Activated CD4-positive, alpha-beta T cell treated with anti-CD3 and anti-CD28 coated beads, Interleukin-2, amount 50 U/mL, for 4 hours (primary cell): ENCODE measurements around the gene KRT8.
"Not testable (repeated sequence)": the region's sequence is repeated elsewhere in the genome, so short reads cannot be mapped to it uniquely, and the experiment has no call there.

Experiments
- DNase-seq, 2 experiments: peaks; one replicate each; pipeline ENCODE4 v3.0.0-alpha.2; 2020

The KRT8 gene

DNA sequence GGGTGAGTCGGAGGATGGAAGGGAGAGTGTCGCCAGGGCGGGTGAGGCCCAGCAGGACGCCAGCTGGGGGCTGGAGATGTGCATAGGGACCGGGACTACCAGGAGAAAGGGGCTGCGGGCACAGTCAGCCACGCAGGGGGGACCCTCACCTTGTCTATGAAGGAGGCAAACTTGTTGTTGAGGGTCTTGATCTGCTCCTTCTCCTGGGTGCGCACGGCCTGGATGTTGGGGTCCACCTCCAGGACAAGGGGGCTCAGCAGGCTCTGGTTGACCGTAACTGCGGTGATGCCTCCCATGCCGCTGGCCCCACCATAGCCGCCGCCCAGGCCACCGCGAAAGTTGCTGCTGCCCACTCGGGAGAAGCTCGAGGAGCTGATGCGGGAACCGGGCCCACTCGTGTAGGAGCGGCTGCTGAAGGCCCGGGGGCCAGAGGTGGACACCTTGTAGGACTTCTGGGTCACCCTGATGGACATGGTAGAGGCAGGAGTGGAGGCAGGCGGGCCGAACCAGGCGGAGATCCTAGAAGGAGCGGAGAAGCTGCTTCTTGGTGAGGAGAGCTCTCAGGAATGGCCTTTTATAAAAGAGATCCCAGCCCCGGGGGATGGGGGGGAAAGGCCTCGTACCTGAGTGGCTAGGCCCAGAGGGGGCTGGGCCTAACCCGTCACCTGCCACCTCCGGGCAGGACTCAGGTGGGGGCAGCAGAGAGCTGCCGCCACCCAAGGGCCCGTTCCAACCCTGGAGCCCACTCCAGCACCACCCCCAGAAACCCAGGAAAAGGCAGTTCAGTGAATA is at the start of gene KRT8:
KRT8 (minus strand) TSS at position 568 of the 792 bp plus-strand sequence; CDS start at position 473, 95 bp downstream.
- DNase-seq = not testable (repeated sequence)

DNA sequence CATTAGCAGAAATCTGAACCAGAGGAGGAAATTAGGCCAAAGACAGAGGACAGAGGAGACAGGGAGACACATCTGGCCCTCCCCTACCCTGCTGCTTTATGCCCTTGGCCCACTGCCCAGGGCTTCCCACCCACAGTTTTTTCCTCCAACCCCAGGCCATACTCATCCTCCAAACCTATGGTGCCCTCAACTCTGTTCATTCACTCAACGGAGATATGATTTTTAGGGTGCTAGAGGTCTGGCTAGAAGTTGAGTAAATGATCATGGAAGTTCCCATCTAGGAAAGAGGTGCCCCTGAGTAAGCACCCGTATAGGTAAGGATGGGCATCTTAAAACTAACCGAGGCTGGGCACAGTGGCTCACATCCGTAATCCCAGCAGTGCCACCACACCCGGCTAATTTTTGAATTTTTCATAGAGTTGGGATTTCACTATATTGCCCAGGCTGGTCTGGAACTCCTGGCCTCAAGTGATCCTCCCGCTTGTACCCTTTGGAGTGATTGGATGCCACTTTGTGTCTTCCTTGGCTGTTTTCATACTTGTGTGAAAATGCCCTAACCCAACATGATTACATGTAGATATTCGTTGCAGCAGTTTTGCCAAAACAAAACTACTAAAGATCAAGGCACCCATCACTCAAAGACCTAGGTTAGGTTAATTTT is 48.4 kb upstream of the KRT8 start:
- no peak for DNase-seq

DNA sequence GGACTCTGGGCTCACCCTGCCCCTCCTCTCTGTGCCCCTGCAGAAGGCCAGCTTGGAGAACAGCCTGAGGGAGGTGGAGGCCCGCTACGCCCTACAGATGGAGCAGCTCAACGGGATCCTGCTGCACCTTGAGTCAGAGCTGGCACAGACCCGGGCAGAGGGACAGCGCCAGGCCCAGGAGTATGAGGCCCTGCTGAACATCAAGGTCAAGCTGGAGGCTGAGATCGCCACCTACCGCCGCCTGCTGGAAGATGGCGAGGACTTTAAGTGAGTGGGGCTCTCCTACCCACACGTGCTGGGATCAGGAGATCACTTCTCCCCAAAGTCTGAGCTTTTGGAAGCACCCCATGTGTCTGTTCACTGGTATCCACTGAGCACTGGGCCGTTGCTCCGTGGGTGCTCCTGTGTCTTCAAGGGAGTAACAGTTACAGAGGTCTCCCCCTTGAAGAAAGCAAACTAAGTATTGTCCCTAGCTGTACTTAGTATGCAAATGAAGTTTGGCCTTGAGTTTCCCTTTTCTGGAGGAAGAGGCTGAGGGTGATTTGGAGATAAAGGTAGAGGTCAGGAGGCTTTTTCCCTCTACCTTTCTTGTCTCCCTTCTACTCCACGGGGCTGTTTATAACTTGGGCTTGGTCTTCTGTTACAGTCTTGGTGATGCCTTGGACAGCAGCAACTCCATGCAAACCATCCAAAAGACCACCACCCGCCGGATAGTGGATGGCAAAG is 47.4 kb upstream of the KRT8 start:
- no peak for DNase-seq

DNA sequence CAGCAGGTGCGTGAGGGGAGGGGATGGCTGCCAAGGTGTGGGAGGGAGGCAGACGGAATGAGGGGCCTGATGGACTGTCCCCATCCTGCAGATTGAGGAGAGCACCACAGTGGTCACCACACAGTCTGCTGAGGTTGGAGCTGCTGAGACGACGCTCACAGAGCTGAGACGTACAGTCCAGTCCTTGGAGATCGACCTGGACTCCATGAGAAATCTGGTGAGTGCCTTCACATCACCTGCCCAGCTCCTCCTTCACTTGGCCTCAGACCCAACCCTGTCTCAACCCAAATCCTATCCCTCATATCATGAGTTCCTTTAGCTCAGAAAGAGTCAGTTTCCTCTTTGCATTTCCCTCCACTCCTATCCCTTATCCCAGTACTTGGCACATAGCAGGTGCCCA is 46.8 kb upstream of the KRT8 start:
- DNase-seq = no peak

DNA sequence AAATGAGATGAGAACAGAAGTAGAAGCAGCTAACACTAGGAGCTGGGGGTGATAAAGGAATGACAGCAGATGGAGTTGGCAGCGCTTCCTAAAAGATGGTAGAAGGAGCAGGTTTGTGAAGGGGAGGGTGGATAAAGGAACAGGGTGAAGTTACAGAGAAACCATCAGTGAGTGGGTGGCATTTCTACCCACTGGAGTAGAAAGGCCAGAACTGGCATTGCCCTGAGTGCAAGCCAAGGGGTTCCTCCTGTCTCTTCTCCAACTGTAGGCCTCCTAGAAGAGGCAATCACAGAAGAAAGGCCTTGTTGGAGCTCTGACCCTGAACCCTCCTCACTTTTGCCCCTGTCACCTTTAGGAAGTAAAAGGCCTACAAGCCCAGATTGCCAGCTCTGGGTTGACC is 46.2 kb upstream of the KRT8 start:
- no peak for DNase-seq

DNA sequence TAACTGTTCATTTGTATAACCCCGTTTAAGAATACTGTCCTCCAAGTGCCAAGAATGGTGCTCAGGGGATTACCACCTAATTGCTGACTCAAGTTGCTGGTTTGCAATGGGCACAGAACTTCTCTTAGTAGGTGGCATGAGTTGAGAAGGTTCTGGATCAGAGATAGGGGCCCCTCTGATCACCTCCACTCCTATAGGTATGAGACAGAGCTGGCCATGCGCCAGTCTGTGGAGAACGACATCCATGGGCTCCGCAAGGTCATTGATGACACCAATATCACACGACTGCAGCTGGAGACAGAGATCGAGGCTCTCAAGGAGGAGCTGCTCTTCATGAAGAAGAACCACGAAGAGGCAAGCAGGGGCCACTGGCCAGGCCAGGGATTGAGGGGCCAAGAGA is 45.7 kb upstream of the KRT8 start:
- DNase-seq = no peak

DNA sequence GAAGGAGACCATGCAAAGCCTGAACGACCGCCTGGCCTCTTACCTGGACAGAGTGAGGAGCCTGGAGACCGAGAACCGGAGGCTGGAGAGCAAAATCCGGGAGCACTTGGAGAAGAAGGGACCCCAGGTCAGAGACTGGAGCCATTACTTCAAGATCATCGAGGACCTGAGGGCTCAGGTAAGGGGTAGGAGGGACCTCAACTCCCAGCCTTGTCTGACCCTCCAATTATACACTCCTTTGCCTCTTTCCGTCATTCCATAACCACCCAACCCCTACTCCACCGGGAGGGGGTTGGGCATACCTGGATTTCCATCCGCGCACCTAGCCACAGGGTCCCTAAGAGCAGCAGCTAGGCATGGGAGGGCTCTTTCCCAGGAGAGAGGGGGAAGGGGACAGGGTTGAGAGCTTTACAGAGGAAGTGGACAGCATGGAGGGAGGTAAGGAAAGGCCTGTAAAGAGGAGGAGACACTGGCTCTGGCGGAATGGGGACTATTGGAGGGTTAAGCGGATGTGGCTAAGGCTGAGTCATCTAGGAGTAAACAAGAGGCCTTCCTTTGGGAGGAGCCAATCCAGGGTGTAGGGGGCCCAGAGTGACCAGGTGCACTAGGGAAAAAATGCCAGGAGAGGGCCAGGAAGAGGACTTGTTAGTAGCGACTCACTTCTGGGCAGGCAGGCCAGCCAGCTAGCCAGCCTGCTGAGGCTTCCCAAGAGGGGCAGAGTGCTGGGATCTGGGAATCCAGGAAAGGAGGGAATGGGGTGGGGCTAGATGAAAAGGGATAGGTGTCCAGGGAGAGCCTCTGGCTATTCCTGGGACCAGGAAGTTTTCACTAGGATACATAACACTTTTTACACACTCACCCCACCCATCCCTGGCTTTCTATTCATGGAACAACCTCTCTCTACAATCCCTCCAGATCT is 44.8 kb upstream of the KRT8 start:
- DNase-seq = no peak

DNA sequence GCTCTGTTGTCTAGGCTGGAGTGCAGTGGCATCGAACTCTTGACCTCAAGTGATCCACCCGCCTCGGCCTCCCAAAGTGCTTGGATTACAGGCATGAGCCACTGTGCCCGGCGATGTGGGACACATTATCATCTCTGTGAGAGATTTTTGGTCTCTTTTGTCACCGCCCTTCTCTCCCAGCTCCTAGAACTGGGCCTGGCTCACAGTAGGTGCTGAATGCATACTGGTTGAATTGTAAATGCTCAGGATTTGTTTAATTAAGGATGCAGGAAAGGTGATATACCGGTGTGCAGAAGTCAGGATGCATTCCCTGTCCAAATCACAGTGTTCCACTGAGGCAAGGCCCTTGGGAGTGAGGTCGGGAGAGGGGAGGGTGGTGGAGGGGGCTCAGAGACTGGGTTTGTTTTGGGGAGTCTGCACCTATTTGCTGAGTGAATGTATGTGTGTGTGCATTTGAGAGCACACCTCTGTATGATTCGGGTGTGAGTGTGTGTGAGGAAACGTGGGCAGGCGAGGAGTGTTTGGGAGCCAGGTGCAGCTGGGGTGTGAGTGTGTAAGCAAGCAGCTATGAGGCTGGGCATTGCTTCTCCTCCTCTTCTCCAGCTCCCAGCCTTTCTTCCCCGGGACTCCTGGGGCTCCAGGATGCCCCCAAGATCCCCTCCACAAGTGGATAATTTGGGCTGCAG is 43.0 kb upstream of the KRT8 start:
- no peak for DNase-seq

DNA sequence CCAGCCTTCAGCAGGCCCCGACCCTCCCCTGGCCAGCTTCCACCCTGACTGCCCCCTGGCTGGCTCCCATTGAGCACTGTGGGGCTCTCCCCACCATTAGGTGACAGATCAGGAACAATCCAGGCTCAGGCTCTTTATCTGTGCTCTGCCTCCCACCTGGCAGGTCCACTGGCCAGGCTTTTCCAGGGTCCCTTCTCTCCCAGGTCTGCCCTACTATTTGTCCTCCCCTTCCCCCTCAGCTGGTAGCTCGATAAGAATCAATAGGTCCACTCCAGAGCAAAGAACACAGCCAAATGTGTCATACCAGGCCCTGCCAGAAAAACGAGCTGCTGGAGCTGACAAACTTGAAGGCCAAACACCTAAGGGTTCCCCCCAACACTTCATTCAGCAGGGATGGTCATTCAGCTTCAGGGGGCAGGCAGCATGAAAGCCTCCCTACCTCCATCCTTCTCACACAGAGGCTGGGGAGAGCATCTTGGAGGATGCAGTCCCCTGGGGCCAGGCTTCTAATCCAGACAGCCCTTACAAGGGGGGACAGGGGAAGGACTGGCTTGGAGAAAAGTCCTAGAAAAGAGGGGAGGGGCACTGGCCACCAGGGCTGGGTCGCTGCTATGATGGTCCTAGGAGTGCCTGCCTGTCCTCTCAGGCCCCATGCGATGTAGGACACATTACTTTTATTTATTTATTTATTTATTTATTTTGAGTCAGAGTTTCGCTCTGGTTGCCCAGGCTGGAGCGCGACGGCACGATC is 42.1 kb upstream of the KRT8 start:
- no peak for DNase-seq

DNA sequence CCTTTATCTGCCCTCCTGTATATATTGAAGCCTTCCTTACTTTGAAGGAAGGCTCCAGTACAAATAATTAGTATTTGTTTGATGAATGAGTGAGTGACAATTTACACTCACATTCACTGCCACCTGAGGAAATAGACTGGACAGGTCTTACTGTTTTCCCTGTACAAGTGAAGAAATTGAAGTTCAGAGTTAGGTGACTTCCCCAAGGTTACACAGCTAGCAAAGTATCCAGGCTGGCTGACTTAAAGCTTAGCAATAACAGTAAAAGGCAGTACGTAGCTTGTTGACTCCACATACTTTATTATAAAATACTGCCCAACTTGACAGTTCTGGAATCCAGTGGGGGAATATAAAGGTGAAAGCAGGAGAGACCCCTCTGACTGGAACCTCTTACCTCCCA is 41.5 kb upstream of the KRT8 start:
- no peak for DNase-seq

DNA sequence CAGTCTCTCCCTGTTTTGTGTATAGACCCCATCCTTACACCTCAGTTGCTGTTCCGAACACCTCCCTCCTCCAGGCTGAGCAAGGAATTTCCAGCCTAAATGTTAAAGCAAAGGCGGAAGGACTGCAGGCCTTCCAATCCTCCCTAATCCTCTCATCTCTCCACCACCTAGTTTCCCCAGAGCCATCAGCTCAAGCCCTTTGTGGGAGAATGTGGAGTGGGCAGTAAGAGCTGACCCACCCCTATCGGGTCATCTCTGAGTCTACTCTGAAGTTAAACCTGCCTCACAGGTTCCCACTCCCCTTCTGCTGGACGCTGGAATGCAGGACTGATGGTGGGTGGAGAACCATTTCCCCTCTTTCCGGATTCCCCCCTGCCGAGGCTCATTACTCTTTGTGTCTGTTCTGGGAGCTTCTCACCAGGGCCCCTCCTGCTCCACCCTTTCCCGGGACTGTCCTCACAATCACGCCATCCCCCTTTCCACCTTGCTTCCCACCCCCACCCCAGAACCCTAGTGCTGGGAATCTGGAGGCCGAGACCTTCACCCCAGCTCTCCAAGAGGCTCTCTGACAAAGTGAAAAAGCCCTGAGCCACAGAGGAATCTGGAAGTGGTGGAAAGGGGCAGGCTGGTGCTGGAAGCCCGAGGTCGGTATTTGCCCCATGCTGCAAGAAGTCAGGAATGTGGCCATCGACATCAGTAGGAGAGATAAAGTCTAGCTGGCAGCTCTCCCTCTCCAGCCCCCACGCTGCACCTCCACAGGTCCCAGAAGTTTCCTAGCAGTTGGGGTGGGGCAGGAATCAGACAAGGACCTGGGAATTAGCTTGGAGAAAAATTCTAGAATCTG is 40.7 kb upstream of the KRT8 start:
- DNase-seq = no peak

DNA sequence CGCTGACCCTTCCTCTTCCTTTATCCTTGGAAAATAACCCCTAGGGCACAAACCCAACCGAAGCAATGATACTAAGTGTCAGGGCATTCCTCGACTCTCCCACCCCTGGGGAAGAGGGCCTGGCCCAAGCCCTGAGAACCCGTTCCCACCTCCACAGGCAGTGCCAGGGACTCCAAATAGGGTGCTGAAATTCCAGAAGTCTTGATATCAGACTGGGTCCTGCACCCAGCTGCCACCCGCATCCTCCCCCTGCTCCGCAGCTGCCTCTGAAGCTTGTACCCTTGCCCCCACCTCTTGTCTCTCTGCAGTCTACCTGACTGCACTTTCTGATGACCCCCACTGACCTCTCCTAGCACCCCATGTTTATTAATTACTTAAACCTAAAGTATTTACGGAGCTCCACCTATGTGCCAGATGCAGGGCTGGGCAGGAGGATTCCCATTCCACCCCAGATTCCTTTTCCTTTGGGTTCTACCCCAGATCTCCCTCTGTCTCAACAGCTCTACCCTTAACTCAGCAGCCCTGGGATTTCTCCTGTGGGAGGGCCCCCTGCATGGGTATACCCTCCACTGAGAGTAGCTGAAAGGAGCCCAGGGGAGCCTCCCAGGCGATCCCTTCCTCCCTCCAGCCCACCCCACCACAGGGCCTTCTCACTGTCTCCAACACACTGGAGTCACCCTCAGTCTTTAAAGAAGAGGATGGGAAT is 40.0 kb upstream of the KRT8 start:
- no peak for DNase-seq

DNA sequence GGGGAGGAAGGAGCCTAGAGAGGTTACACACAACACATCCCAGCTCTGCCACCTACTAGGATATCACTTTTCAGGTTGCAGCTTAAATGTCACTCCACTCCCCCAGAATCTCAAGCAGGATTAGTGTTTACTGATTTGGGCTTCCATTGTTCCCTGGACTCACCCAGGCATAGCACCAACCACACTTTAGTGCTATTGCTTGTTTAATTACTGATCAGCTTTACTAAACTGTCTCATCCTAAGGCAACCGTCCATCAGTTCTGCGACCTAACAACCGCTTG is 38.0 kb upstream of the KRT8 start:
- DNase-seq = no peak

DNA sequence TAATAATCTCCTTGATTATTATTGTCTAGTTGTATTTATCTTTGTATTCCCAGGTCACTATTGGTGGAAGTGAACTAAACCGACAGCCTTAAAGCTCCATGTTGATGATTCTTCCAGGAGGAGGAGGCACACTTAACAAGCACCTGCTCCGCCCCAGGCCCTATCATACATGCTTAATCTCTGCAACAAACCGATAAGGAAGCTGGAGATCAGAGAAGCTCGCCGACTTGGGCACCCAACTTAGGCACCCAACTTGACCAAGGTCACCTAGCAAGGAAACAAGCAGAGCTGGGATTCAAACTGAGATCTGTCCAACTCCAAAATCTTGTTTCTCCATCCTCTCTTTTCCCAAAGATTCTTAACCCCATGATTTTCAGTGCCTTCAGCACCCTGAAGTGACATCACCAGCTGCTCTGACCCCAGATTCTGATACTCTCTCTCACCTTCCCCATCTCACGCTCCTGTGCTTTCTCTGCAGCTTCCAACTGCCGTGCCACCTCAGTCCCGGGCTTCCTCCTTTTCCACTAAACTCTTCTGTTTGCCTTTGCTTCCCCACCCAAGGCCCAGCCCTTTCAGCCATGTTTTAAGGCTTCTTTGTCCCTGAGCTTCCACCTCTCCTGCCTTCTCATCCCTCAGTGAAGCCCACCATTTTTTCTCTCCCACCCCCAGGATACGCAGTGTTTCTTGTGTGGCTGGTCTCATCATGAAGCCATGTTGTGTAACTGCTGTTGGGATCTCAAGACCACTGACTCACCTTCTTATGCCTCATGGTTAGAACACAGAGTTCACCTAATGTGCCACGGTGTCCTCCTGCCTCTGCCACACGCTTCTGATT is 37.4 kb upstream of the KRT8 start:
- DNase-seq = no peak

DNA sequence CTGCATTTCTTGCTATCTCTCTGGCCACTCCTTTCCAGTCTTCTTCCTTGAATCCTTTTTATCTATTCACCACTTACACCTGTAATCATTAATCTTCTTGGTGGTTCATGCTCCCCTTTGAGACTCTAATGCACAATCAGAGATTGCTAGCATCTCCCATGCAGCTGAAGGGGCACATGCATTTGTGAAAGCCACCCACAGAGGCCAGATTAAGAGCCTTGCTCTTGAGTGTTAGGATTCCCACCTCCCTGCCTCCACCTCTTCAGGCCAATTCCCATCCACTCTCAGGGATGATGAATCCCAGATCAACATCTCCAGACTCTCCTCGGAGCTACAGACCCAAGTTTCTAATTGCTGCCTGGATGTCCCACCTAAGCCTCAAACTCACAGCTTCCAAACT is 24.7 kb upstream of the KRT8 start:
- DNase-seq = no peak

DNA sequence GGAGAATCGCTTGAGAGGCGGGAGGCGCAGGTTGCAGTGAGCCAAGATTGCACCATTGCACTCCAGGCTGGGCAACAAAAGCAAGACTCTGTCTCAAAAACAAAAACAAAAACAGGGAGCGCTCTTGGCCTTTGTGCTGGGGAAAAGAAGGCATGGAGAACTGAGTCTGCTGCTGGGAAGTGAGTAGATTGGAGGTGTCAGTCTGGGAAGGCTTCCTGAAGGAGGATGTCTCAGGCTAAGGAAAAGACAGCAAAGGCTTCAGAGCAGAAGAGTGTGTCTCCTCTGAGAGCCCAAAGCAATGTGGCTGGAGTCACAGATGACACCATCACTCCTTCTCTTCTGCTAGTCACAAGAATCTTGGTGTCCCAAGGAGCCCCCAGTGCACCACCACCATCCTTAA is 23.1 kb upstream of the KRT8 start:
- no peak for DNase-seq

DNA sequence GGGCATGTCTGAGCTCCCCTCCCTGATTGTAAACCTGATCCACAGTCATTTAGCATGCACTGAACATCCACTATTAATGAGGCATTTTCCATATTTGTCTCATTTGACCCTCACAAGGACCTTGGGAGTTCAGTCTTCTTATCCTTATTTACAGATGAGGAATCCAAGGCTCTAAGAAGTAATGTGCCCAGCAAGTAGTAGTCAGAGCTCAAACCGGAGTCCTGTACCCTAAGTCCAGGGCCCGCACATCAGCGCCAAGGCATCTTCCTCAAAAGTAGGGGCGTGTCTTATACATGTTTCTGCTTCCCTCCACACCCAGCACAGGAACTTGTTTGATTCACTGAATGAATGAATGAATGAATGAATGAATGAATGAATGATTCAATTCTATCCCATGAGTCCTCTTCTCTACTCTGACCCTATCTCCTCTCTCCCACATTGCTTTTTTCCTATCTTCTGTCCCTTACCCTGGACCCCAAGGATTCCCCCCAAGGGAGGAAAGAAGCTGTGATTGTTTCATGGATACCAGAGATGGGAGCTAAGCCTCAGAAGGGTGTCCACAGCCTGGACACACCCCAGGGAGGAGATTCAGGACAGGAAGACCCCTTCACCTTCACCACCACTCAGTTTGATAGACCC is 21.8 kb upstream of the KRT8 start:
- DNase-seq = no peak

DNA sequence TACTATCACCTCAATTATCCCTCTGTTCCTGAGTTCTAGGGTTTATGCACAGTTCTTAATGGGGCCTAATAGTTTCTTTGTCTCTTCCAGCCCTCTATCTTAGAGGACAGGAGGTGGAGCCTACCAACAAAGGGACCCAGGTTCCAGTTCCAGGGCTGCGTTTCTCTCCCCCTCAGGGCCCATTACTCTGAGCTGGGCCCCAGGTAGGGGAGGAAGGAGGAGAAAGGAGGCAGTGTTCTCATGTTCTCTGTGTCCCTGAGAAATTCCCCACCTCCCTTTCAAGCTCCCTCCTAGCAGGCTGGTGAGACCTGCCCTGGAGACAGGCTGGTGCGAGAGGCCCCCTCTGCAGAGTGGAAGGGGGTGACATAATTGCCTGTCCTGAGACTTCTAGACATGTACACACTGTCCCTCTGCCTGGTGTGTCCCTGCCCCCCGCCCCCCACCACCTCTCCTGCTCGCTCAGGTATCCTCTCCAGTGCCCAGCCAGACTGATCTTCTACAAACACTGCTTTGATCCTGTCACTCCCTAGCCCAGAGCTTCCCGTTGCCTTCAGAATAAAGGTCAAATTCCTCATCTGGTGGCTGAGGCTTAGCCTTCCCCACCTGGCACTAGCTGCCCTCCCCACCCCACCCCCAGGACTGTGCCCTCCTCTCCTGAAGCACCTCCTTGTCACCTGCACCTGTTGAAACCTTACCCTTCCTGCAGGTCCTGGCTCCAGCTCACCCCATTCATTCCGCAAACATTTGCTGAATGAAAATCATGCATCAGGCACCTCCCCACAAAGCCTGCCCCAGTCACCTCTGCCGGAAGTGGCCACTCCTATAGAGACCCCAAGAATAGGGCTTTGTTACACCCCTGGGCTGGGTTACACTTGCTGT is 21.1 kb upstream of the KRT8 start:
- DNase-seq = no peak
